GM12872 (cell line): ENCODE data around the gene GVQW3.
A peak's percentile ranks its signal among the peaks of the same experiment; 100 is the strongest.

Experiments
- TF ChIP-seq, protein P1 (sequence below): IDR thresholded peaks from 3 replicates; pipeline ENCODE4 v1.5.1; 2011; ENCODE audit warnings: low read depth, mild to moderate bottlenecking, low read length, moderate library complexity; ENCODE audit not compliant: insufficient read depth

Gene GVQW3

DNA sequence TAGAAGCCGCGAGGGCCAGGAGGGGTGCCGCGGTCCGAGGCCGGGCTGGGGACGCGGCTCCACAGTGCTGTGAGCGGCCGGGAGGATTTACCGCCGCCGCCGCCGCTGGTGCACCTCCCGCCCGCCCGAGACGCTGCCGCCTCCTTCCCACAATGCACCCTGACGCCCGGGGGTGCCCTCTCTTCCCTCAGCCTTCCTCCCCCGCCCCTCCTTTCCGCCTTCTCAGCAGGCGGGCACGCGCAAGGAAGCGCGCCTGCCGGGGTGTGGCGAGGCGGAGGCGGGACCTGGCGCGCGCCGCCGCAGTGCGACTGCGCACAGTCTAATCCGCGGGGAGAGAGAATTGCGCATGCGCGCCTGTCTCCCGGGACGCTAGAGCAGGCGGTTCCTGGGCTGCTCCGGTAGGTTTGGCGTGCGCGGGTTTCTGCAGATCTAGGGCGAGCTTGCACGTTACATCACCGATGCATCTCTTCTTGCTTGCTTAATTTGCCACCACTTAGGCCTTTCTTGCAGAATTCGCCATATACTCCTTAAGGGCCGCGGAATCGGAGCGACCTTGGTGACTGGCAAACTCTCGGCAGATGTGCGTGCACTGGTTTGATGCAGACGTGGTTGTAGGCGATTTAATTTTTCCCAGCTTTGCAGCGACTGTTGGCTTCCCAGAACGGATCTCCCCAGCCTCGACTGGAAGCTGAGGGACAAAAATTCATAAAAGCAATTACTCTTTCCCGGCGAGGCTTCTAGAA lies at the start of gene GVQW3, which contains the start of gene THAP12:
GVQW3 (plus strand) TSS at position 347 of the 743 bp plus-strand sequence. CDS start 506 bp downstream, outside the sequence.
THAP12 (minus strand) TSS at position 156 of the 743 bp plus-strand sequence. CDS start 296 bp downstream, outside the sequence.
- TF ChIP-seq, protein P1, sequence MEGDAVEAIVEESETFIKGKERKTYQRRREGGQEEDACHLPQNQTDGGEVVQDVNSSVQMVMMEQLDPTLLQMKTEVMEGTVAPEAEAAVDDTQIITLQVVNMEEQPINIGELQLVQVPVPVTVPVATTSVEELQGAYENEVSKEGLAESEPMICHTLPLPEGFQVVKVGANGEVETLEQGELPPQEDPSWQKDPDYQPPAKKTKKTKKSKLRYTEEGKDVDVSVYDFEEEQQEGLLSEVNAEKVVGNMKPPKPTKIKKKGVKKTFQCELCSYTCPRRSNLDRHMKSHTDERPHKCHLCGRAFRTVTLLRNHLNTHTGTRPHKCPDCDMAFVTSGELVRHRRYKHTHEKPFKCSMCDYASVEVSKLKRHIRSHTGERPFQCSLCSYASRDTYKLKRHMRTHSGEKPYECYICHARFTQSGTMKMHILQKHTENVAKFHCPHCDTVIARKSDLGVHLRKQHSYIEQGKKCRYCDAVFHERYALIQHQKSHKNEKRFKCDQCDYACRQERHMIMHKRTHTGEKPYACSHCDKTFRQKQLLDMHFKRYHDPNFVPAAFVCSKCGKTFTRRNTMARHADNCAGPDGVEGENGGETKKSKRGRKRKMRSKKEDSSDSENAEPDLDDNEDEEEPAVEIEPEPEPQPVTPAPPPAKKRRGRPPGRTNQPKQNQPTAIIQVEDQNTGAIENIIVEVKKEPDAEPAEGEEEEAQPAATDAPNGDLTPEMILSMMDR: peak; percentile 18; the same call in 1 of the 3 replicates

DNA sequence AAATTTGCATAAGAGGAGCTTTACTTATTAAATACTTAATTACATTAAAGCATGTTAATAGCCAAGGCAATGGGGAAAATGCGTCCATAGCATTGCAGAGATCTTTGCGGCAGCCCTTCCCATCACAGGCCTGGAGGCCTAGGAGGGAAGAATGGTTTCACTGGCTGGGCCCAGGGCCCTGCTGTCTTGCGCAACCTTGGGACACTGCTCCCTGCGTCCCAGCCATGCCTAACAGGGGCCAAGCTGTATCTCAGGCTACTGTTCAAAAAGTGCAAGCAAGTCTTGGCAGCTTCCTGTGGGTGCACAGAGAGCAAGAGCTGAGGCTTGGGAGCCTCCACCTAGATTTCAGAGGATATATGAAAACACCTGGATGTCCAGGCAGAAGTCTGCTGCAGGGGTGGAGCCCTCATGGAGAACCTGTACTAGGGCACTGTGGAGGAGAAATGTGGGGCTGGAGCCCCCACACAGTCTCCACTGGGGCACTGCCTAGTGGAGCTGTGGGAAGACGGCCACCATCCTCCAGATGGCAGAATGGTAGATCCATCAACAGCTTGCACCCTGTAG lies 46.2 kb upstream of the GVQW3 start:
- TF ChIP-seq, protein P1: no peak

DNA sequence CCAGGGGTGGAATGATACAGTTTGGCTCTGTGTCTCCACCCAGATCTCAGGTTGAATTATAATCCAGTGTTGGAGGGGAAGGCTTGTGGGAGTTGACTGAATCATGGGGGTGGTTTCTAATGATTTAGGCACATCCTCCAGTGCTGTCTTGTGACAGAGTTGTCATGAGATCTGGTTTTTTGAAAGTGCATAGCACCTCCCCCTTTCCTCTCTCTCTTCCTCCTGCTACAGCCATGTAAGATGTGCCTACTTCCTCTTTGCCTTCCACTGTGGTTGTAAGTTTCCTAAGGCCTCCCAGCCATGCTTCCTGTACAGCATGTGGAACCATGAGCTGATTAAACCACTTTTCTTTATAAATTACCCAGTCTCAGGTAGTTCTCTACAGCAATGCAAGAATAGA lies 45.3 kb upstream of the GVQW3 start:
- TF ChIP-seq, protein P1: no peak

DNA sequence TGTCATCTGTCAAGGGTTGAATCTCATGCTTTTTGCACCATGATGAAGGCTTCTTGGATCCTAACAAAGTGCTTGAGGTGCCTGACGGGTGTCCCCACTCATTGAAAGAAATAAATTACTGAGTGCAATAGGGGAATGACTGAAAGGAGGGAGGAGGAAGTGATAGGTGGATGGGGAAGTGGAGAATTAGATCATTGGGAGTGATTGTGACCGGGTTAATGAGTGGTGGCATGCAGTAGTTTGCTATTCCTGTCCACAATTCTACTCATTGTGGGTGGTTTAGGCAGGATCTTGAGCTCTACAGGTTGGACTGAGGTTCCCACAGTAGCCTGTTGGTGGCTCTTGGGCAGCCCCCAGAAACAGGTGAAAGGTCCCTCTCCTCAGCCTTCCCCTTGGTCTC lies 44.5 kb upstream of the GVQW3 start:
- TF ChIP-seq, protein P1: no peak

DNA sequence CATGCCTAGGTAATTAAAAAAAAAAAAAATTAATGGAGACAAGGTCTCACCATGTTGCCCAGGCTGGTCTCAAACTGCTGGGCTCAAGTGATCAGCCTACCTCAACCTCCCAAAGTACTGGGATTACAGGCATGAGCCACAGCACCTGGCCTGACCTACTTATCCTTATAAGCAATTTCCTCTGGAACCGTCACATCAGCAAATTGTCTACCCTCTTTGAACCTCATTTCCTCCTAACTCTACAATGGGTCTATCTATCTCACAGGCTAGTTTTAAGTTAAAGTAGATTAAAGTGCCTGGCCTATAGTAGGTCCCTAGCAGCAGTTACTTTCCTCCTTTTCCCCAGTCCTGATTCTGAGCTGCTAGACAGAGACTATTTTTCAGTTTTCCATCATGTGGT lies 43.7 kb upstream of the GVQW3 start:
- TF ChIP-seq, protein P1: no peak

DNA sequence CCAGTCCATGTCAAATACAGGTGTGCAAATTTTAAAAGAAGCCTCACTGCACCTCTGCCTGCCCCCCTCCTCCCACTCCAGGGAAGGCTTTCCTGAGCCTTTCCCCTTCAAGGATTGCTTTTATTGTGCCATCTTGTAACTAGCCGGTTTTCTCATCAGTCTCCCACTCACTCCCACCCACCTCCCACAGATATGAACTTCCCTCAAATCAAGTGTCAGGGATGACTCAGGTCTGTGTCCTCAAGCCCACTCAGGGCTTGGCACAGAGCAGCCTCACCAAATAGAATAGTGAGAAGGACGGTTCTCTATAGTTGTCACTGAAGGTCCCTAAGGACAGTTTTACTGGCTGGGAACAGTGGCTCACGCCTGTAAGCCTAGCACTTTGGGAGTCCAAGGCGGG lies 43.2 kb upstream of the GVQW3 start:
- TF ChIP-seq, protein P1: no peak

DNA sequence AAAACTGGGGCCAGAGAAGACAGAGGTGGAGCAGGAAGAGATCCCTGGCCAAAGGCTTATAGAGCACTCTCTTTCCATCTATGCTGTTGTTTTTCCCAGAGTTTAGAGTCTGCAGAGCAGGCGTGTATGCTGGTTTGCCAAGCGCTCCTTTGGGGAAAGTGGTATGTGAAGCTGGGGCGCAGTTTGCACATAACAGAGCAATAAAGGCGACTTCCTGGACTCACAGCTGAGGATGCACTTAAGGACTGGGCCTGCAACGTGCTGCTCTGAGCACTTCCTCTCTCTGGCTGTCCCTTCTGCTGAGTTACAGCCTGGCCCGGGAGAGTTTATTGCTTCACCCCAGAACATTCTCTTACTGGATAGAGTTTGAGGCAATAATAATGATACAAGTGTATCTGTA lies 41.9 kb upstream of the GVQW3 start:
- TF ChIP-seq, protein P1: no peak
